SK-N-MC (cell line): ENCODE results near the gene MRGPRE.

Source experiments
- DNase-seq: peaks from one replicate; pipeline ENCODE4 v3.0.0-alpha.2; 2011; ENCODE audit warnings: low read depth, low spot score
- H3K27ac ChIP-seq: fragments of 200-600 bp; sonication (generic); 2 replicates; pipeline ENCODE4 v1.5.1; 2016; ENCODE audit warnings: mixed run types
- H3K36me3 ChIP-seq: fragments of 200-600 bp; sonication (generic); 2 replicates; pipeline ENCODE4 v1.6.1; 2017; ENCODE audit warnings: antibody characterized with exemption, low read length, mixed read lengths; ENCODE audit not compliant: insufficient read depth
- H3K4me3 ChIP-seq: fragments of 200-600 bp; sonication (generic); 2 replicates; pipeline ENCODE4 v1.5.1; 2016
- H3K9ac ChIP-seq: fragments of 200-600 bp; sonication (generic); 2 replicates; pipeline ENCODE4 v1.8.0; 2017; ENCODE audit warnings: mixed run types, mixed read lengths; ENCODE audit not compliant: insufficient read length
- H3K9me3 ChIP-seq: fragments of 200-600 bp; sonication (generic); 2 replicates; pipeline ENCODE4 v1.6.1; 2017; ENCODE audit warnings: low read depth, mild to moderate bottlenecking, antibody characterized with exemption, low read length, moderate library complexity, mixed read lengths
- EZH2 ChIP-seq: fragments of 200-600 bp; sonication (generic); IDR thresholded peaks from one replicate; pipeline ENCODE4 v1.6.1; 2017; ENCODE audit warnings: antibody characterized with exemption
- FOXP2 ChIP-seq: optimal IDR thresholded peaks from 2 replicates; pipeline ENCODE3; 2011; ENCODE audit warnings: mild to moderate bottlenecking, moderate library complexity; ENCODE audit not compliant: insufficient read depth; ENCODE audit errors: extremely low read length, control extremely low read depth
- POLR2AphosphoS5 ChIP-seq: IDR thresholded peaks from 2 replicates; pipeline ENCODE4 v1.6.1; 2012; ENCODE audit warnings: mild to moderate bottlenecking, low read depth, low read length, borderline replicate concordance

The MRGPRE gene

DNA sequence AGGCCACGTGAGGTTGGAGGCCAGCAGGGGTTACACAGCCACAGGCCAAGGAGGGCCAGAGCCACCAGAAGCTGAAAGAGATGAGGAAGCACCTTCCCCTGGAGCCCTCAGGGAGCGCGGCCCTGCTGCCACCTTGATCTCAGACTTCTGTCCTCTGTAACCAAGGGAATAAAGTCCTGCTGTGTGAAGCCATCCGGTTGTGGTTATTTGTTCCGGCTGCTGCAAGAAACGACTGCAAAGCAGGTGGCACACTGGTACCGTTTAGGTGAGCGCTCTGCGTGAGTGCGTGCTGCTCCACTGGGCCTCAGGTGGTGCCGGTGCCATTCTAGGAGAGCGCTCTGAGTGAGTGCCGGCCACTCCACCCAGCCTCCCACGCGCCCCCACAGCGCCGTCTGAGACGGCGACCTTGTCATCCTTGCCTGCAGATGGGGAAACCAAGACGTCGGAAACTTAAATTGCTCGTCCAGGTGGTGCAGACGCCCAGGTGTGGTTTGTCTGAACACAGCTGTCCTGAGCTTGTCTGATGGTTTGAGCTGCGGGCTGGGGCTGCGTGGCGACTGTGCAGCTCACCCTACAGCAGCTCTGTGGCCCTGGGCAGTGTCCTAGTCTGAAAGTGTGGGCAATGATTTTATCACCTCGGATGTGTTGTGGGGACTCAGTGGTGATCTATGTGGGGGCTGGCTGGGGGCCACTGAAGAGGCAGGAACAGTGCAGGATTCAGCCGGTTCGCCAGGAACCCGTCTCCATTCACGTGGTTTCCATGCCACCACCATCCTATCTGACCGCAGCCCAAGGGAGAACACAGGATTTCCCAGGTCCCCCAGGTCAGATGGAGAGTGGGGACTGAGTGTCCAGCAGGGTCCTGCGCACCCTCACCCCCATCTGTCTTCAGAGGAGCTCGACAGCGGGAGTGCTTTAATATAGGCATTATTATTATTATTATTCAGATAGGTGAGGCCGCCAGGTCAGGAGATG is 9.0 kb downstream of the MRGPRE start:
- Histone ChIP-seq H3K36me3 (no peaks in the 10 kb centered on the region), H3K9me3 (no peaks in the 10 kb centered on the region), H3K9ac (no peak overlapping the region), H3K27ac (no peak overlapping the region), H3K4me3 (no peak overlapping the region)
- TF ChIP-seq FOXP2 (no peak), POLR2AphosphoS5 (no peak), EZH2 (no peak)
- DNase-seq: no peak

DNA sequence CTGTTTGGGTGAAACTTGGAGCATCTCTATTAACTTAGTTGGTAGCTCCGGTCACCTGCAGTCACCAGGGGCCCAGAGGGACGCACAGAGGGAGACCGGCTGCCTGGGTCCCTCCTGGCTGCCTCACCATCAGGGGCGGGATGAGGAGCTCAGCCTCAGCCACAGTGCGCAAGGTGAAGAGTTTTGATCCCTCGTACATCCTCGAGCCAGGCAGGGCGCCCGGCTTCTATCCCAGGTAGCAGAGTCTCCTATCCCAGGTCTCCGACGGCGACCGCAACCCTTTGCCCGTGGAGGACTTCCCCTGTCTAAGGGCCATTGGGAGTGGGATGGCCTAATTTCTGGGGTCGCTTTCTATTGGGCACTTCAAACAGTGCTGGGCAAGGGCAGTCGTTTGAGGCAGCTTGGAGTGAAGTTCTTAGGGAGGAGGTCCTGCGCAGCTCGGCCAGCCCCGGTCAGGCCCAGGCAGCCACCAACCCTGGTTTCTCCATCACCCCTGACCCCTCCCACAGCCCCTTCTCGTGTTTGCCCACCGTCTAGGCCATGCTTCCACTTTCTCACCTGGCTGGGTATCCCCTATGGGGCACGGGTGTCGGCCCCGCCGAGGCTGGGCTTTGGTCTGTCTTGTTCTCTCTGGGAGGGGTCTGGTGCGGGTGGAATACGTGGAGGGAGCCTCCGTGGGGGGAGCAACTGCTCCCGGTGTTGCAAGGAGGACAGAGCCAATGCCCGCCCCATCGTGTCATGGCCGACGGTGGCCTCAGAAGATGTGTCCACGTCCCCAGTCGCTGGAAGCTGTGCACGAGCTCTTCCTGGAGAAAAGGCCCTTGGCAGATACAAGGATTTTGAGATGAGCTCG is 10.0 kb downstream of the MRGPRE start:
- DNase-seq: no peak
- no peak overlapping the region for H3K4me3 ChIP-seq
- H3K36me3 ChIP-seq: no peaks in the 10 kb centered on the region
- H3K9ac ChIP-seq: no peak overlapping the region
- H3K27ac ChIP-seq: no peak overlapping the region
- TF ChIP-seq POLR2AphosphoS5 (no peak), FOXP2 (no peak), EZH2 (no peak)
- no peaks in the 10 kb centered on the region for H3K9me3 ChIP-seq

DNA sequence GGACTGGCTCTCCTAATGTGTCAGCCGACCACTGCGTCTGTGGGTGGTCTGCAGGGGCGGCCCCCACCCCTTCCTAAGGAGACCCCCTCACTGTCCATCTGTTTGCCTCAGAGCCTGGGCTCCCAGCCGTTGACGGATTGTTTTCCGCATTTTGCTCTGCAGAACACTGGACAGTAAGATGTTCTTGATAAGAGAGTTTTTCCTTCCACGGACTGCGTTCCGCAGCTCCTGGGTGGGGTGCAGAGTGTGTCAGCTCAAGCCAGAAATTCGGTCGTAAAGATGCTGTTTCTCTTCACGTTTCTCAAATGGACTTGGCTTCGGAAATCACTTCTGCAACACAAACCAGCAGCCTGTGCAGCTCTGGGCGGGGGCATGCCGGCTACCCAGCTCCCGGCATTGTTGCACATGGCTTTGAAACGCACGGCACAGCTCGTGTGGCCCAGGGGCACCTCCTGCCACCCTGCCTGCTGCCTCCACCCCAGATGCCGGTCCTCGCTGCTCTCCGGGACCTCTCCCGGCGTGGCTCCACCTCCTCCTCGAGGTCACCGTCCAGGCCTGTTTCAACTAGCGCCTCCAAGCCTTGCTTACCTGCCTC is 10.7 kb downstream of the MRGPRE start:
- TF ChIP-seq EZH2 (no peak), POLR2AphosphoS5 (no peak), FOXP2 (no peak)
- no peak overlapping the region for H3K27ac ChIP-seq
- no peak overlapping the region for H3K9ac ChIP-seq
- no peaks in the 10 kb centered on the region for H3K36me3 ChIP-seq
- H3K9me3 ChIP-seq: no peaks in the 10 kb centered on the region
- no peak overlapping the region for H3K4me3 ChIP-seq
- no peak for DNase-seq

DNA sequence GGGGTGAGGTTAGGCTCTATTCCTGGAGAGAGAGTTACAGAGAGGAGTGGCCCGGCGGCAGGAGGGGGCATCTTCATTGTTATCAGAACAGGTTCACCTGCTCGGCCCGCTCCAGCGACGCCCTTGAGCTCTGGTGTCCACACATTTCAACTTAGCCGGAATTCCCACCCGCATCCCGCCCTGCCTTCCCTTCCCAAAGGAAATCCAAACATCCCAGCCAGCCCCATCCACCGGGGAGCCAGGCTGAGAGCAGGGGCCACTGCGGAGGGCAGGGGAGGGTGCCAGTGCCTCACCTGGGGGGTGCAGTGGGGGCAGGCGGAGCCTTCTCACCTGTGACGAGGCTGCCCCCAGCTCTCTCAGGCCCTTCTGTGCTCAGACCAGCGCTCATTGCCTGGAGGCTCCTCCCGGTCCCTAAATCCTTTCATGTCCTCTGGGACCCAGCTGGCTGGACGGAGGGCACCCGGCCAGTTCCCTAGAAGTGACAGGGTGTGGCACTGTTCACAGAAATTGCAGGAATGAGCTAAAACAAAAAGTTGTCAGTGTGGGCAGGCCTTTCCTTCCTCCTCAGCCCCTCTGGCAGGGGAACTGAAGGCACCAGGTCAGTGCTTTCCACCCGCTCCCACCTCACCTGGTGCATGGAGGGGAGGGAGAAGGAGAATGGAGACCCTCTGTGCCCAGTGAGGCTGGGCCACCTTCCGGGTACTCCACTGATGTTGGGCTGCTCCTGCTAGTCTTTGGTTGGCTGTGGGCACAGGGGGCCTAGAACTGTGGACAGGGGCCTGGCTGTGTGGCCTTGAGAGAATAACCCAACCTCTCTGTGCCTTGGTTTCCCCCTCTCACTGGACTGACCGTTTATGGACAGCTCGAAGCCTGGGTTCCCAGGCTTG is 11.5 kb downstream of the MRGPRE start:
- Histone ChIP-seq H3K4me3 (no peak overlapping the region), H3K9me3 (no peaks in the 10 kb centered on the region), H3K9ac (no peak overlapping the region), H3K36me3 (no peaks in the 10 kb centered on the region), H3K27ac (no peak overlapping the region)
- DNase-seq: no peak
- TF ChIP-seq POLR2AphosphoS5: no peak
- no peak for TF ChIP-seq FOXP2
- TF ChIP-seq EZH2: no peak

DNA sequence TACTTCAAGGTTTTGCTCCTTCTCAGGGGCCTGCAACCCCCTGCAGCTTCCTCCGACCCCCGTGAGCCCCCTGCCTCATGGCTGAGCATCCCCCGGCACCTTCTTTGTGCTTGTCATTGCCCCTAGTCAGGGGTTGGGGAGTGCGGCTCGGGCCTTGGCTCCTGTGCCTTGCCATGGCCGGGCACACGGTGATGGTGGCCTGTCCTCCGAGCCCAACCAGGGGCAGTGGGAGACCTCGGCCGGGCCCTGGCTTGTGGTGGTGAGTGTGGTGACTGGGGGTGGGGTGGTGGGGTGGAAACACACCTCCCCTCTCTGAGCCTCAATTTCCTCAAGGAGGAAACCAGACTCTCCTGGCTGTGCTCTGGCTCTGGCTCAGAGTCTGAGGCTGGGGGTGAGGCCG is 12.1 kb downstream of the MRGPRE start:
- DNase-seq: no peak
- H3K27ac ChIP-seq: no peak overlapping the region

DNA sequence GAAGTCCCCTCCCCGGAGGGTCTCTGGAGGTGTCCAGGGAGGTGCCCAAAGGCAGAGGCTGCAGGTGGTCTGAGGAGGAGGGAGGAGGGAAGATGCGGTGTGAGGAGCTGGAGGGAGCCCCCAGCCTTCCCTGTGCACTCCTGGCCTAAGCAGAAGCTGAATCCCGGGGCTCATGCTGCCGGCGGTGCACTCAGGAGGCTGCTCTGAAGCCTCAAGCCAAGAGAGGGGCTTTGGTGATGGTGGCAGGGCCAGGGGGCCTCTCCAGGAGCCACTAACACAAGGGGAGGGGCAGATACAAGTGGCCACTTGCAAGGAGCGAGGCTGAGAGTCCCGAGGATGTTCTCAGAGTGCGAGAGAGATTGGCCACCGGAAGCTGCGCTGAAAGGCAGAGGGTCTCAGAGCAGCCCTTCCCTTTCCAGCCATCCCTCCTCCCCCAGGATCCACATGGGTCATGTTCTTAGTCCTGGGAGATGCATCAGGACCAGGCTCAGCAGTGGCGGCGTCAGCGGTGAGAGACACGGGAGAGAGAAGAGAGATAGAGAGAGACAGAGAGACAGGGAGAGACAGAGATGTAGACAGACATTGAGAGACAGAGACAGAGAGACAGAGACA is 12.8 kb downstream of the MRGPRE start:
- no peak for DNase-seq
- Histone ChIP-seq H3K9me3 (no peaks in the 10 kb centered on the region), H3K4me3 (no peak overlapping the region), H3K27ac (no peak overlapping the region), H3K9ac (no peak overlapping the region), H3K36me3 (no peaks in the 10 kb centered on the region)
- no peak for TF ChIP-seq POLR2AphosphoS5
- no peak for TF ChIP-seq FOXP2
- no peak for TF ChIP-seq EZH2

More for the DNA sequence above, 12.1 kb downstream of the MRGPRE start:
- no peaks in the 10 kb centered on the region for H3K9me3 ChIP-seq
- H3K9ac ChIP-seq: no peak overlapping the region
- H3K4me3 ChIP-seq: no peak overlapping the region
- H3K36me3 ChIP-seq: no peaks in the 10 kb centered on the region
- TF ChIP-seq EZH2: no peak
- TF ChIP-seq POLR2AphosphoS5: no peak
- no peak for TF ChIP-seq FOXP2
